ENCODE measurements around the gene CHD2.
"Not testable (repeated sequence)": the region's sequence is repeated elsewhere in the genome, so short reads cannot be mapped to it uniquely, and the experiment has no call there.

The CHD2 gene

DNA sequence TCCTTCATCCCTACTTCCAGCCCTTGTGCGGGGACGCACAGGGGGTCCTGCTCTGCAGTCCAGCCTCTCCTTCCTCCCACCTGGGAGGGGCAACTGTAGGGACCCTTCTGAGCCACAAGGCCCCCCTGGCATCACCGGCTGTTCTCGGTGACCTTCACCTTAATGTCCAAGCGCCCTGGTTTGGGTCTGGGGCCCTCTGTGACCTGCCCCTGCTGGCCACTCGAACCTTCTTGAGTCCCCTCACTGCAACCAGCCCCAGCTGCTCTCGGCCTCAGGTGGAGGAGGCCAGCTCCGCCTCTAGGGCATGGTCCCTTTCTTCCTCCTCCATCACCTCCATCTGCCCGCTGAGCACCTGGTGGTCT lies 131.0 kb downstream of the CHD2 start:
- Histone ChIP-seq H4K91ac (ENCODE audit: low read length) (no peak overlapping the region), H3K18ac (ENCODE audit: low read depth in 1 of 2, low read length in 2 of 2) (no peak overlapping the region), H3K9me3 (ENCODE audit: control insufficient read depth, low read length) (no peaks in the 10 kb centered on the region), H3K4me1 (ENCODE audit: control insufficient read depth, insufficient read depth, low read depth, low read length) (peaks cover 24% of the 10 kb centered on the region), H3K9ac (ENCODE audit: low read length) (peak overlapping the region; percentile 69), H3K14ac (ENCODE audit: low read length in 2 of 2) (no peak overlapping the region), H2AFZ (ENCODE audit: low read depth, low read length) (no peak overlapping the region), H2BK120ac (ENCODE audit: low read depth, low read length) (no peak overlapping the region), H3K36me3 (ENCODE audit: control insufficient read depth in 1 of 2, insufficient read depth in 2 of 2, low read depth in 1 of 2, low read length in 2 of 2) (peaks cover 22 to 31% of the 10 kb centered on the region in 2 experiments), H3K4me2 (ENCODE audit: low read length, poor library complexity, severe bottlenecking) (no peak overlapping the region), H3K4me3 (ENCODE audit: insufficient read depth in 1 of 2, low read depth in 1 of 2, low read length in 2 of 2) (no peak overlapping the region), H3K4ac (ENCODE audit: low read depth in 1 of 2, low read length in 2 of 2) (no peak overlapping the region), H3K79me1 (replicated peaks; ENCODE audit: low read length, poor library complexity, severe bottlenecking) (peaks cover 9% of the 10 kb centered on the region), H4K8ac (ENCODE audit: low read length) (no peak overlapping the region), H3K23ac (ENCODE audit: low read length in 2 of 2) (no peak overlapping the region), H3K27ac (ENCODE audit: low read length, poor library complexity, severe bottlenecking) (no peak overlapping the region), H2AK5ac (ENCODE audit: low read length, severe bottlenecking) (no peak overlapping the region), H2BK15ac (ENCODE audit: low read depth, poor library complexity, severe bottlenecking) (no peak overlapping the region), H3K27me3 (ENCODE audit: control insufficient read depth in 1 of 2, insufficient read depth in 1 of 2, low read length in 2 of 2) (no peaks in the 10 kb centered on the region), H2BK5ac (ENCODE audit: low read depth, low read length, poor library complexity, severe bottlenecking) (no peak overlapping the region), H2BK12ac (ENCODE audit: low read length in 2 of 2) (no peak overlapping the region)
- 70% methylated on average over 9 of the region's 9 CpGs for WGBS
- no peak for DNase-seq

DNA sequence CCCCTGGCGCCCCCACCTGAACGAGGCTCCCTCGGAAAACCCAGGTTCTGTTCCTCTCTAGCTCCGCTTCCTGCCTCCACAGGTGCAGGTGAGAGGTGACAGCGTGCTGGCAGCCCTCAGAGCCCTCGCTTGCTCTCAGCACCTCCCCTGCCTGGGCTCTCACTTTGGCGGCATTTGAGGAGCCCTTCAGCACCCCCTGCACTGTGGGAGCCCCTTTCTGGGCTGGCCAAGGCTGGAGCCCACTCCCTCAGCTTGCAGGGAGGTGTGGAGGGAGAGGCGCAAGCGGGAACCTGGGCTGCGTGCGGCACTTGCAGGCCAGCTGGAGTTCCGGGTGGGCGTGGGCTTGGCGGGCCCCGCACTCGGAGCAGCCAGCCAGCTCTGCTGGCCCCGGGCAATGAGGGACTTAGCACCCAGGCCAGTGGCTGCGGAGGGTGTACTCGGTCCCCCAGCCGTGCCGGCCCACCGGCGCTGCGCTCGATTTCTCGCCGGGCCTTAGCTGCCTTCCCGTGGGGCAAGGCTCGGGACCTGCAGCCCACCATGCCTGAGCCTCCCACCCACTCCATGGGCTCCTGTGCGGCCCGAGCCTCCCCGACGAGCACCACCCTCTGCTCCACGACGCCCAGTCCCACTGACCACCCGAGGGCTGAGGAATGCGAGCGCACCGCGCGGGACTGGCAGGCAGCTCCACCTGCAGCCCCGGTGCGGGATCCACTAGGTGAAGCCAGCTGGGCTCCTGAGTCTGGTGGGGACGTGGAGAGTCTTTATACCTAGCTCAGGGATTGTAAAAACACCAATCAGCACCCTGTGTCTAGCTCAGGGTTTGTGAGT lies 131.6 kb downstream of the CHD2 start:
- not testable (repeated sequence) for H3K18ac ChIP-seq (ENCODE audit: low read depth in 1 of 2, low read length in 2 of 2); H3K14ac ChIP-seq (ENCODE audit: low read length in 2 of 2); H3K27ac ChIP-seq (ENCODE audit: low read length, poor library complexity, severe bottlenecking); H2AK5ac ChIP-seq (ENCODE audit: low read length, severe bottlenecking); H3K23ac ChIP-seq (ENCODE audit: low read length in 2 of 2); H2AFZ ChIP-seq (ENCODE audit: low read depth, low read length); H3K4me3 ChIP-seq (ENCODE audit: insufficient read depth in 1 of 2, low read depth in 1 of 2, low read length in 2 of 2); H3K79me1 ChIP-seq (replicated peaks; ENCODE audit: low read length, poor library complexity, severe bottlenecking); H2BK120ac ChIP-seq (ENCODE audit: low read depth, low read length); H4K91ac ChIP-seq (ENCODE audit: low read length); H3K4ac ChIP-seq (ENCODE audit: low read depth in 1 of 2, low read length in 2 of 2); H4K8ac ChIP-seq (ENCODE audit: low read length); H3K9me3 ChIP-seq (ENCODE audit: control insufficient read depth, low read length); H2BK12ac ChIP-seq (ENCODE audit: low read length in 2 of 2); H2BK15ac ChIP-seq (ENCODE audit: low read depth, poor library complexity, severe bottlenecking); DNase-seq; H3K4me2 ChIP-seq (ENCODE audit: low read length, poor library complexity, severe bottlenecking); H2BK5ac ChIP-seq (ENCODE audit: low read depth, low read length, poor library complexity, severe bottlenecking); H3K27me3 ChIP-seq (ENCODE audit: control insufficient read depth in 1 of 2, insufficient read depth in 1 of 2, low read length in 2 of 2); H3K9ac ChIP-seq (ENCODE audit: low read length)
- 96% methylated on average over 43 of the region's 44 CpGs for WGBS
- Histone ChIP-seq H3K4me1 (ENCODE audit: control insufficient read depth, insufficient read depth, low read depth, low read length) (peaks cover 24% of the 10 kb centered on the region), H3K36me3 (ENCODE audit: control insufficient read depth in 1 of 2, insufficient read depth in 2 of 2, low read depth in 1 of 2, low read length in 2 of 2) (peaks cover 15 to 24% of the 10 kb centered on the region in 2 experiments)

DNA sequence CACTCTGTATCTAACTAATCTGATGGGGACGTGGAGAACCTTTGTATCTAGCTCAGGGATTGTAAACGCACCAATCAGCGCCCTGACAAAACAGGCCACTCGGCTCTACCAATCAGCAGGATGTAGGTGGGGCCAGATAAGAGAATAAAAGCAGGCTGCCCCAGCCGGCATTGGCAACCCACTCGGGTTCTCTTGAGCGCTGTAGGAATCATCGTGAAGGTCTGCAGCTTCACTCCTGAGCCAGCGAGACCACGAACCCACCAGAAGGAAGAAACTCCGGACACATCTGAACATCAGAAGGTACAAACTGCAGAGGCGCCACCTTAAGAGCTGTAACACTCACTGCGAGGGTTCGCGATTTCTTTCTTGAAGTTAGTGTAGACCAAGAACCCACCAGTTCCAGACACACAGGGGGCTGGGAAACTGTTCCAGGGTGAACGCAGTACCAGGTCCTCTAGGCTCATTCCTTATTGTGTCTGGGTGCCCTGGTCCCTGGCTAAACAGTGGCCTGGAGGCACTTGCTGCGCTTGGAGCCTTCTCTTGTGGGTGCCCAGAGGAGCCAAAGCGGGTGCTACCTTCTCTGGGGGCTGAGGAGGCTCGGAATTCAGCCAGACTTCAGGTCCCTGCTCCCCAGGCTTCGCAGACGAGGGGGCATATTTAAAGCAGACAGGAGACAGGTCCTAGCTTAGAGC lies 132.5 kb downstream of the CHD2 start:
- H2BK12ac ChIP-seq (ENCODE audit: low read length in 2 of 2); H3K18ac ChIP-seq (ENCODE audit: low read depth in 1 of 2, low read length in 2 of 2); H2AK5ac ChIP-seq (ENCODE audit: low read length, severe bottlenecking); DNase-seq; H3K9me3 ChIP-seq (ENCODE audit: control insufficient read depth, low read length); H3K27ac ChIP-seq (ENCODE audit: low read length, poor library complexity, severe bottlenecking); H3K9ac ChIP-seq (ENCODE audit: low read length); H2BK5ac ChIP-seq (ENCODE audit: low read depth, low read length, poor library complexity, severe bottlenecking); H3K23ac ChIP-seq (ENCODE audit: low read length in 2 of 2); H3K14ac ChIP-seq (ENCODE audit: low read length in 2 of 2); H3K27me3 ChIP-seq (ENCODE audit: control insufficient read depth in 1 of 2, insufficient read depth in 1 of 2, low read length in 2 of 2); H4K8ac ChIP-seq (ENCODE audit: low read length); H2AFZ ChIP-seq (ENCODE audit: low read depth, low read length); H4K91ac ChIP-seq (ENCODE audit: low read length); H3K4ac ChIP-seq (ENCODE audit: low read depth in 1 of 2, low read length in 2 of 2); H3K4me3 ChIP-seq (ENCODE audit: insufficient read depth in 1 of 2, low read depth in 1 of 2, low read length in 2 of 2); H2BK15ac ChIP-seq (ENCODE audit: low read depth, poor library complexity, severe bottlenecking); H3K79me1 ChIP-seq (replicated peaks; ENCODE audit: low read length, poor library complexity, severe bottlenecking); H2BK120ac ChIP-seq (ENCODE audit: low read depth, low read length); H3K4me2 ChIP-seq (ENCODE audit: low read length, poor library complexity, severe bottlenecking): not testable (repeated sequence)
- WGBS, result 93% methylated on average over 21 of the region's 21 CpGs
- Histone ChIP-seq H3K36me3 (ENCODE audit: control insufficient read depth in 1 of 2, insufficient read depth in 2 of 2, low read depth in 1 of 2, low read length in 2 of 2) (peaks cover 6 to 19% of the 10 kb centered on the region in 2 experiments), H3K4me1 (ENCODE audit: control insufficient read depth, insufficient read depth, low read depth, low read length) (peaks cover 24% of the 10 kb centered on the region)

DNA sequence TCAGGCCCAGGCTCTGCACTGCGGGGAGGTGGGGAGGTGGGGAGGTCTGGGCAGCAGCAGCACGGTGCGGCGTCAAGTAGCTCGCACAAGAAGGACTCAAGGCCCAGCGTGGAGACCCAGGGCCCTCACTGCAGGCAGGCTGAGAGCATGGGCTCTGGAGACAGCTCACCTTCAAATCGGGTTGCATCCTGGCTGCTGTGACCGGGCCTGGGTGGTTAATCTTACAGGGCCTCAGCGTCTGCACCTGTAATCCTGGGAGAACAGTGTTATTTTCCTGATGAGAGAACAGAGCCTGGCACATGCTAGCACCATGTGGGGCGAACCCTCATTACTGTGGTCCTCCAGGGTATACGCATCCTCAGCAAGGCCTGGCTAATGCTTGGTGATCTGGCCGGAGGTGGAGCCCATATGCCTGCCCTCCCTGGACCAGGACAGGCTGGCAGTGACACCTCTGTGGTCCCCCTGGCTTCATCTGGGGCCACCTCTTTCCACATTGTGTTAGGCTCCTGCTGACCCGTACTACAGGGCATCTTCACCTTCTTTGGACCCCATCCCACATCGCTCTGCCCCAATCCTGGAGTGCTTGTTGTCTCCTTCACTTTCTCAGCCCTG lies 133.4 kb downstream of the CHD2 start:
- Histone ChIP-seq H4K8ac (ENCODE audit: low read length) (no peak overlapping the region), H4K91ac (ENCODE audit: low read length) (no peak overlapping the region), H2BK15ac (ENCODE audit: low read depth, poor library complexity, severe bottlenecking) (no peak overlapping the region), H3K27me3 (ENCODE audit: control insufficient read depth in 1 of 2, insufficient read depth in 1 of 2, low read length in 2 of 2) (no peaks in the 10 kb centered on the region), H3K23ac (ENCODE audit: low read length in 2 of 2) (no peak overlapping the region), H3K4me3 (ENCODE audit: insufficient read depth in 1 of 2, low read depth in 1 of 2, low read length in 2 of 2) (no peak overlapping the region), H3K4ac (ENCODE audit: low read depth in 1 of 2, low read length in 2 of 2) (no peak overlapping the region), H3K4me2 (ENCODE audit: low read length, poor library complexity, severe bottlenecking) (no peak overlapping the region), H3K4me1 (ENCODE audit: control insufficient read depth, insufficient read depth, low read depth, low read length) (peaks cover 24% of the 10 kb centered on the region), H2AFZ (ENCODE audit: low read depth, low read length) (no peak overlapping the region), H3K18ac (ENCODE audit: low read depth in 1 of 2, low read length in 2 of 2) (no peak overlapping the region), H3K9ac (ENCODE audit: low read length) (no peak overlapping the region), H3K14ac (ENCODE audit: low read length in 2 of 2) (no peak overlapping the region), H3K36me3 (ENCODE audit: control insufficient read depth in 1 of 2, insufficient read depth in 2 of 2, low read depth in 1 of 2, low read length in 2 of 2) (peaks cover 0 to 12% of the 10 kb centered on the region in 2 experiments), H3K27ac (ENCODE audit: low read length, poor library complexity, severe bottlenecking) (no peak overlapping the region), H2BK120ac (ENCODE audit: low read depth, low read length) (no peak overlapping the region), H2BK12ac (ENCODE audit: low read length in 2 of 2) (no peak overlapping the region), H2AK5ac (ENCODE audit: low read length, severe bottlenecking) (no peak overlapping the region), H3K79me1 (replicated peaks; ENCODE audit: low read length, poor library complexity, severe bottlenecking) (peaks cover 4% of the 10 kb centered on the region), H2BK5ac (ENCODE audit: low read depth, low read length, poor library complexity, severe bottlenecking) (no peak overlapping the region), H3K9me3 (ENCODE audit: control insufficient read depth, low read length) (no peaks in the 10 kb centered on the region)
- 82% methylated on average over 14 of the region's 14 CpGs for WGBS
- DNase-seq, result no peak

Measured in mesenchymal stem cell (in vitro differentiated cells and primary cell).